A549 (cell line): ENCODE measurements around the gene ABI3BP. TPM values are rescaled to one million over a fixed set of nuclear protein-coding genes. Genes with fewer than 3 reads are reported as not detected.

Experiments
- ATAC-seq, 2 experiments: fragments of 200-7000 bp in 1 of 2; fragments of >200 bp in 1 of 2; cut with Nextera tagmentation in 1 of 2; cut with Tn5 transposase in 1 of 2; 3 replicates each; pipeline versions ENCODE4 v1.8.0 to v1.9.1; 2018 to 2020; ENCODE audit warnings: mild to moderate bottlenecking in 1 of 2, moderate library complexity in 1 of 2
- CTCF ChIA-PET: fragments of 300-600 bp; sonication (Branson Sonifier 250); formaldehyde crosslinking; extraction: SDS; loops from one replicate; lab custom pipeline; 2021; ENCODE audit warnings: antibody characterized with exemption, inconsistent platforms; lab: Yijun Ruan, JAX
- POLR2A ChIA-PET: fragments of 350-600 bp; formaldehyde crosslinking; extraction: SDS; loops from one replicate; lab custom pipeline; 2021; ENCODE audit warnings: antibody characterized with exemption, inconsistent platforms; lab: Yijun Ruan, JAX
- DNase-seq, 2 experiments: peaks; one replicate each; pipeline versions ENCODE4 v3.0.0 to v3.0.0-alpha.2; 2011 to 2016; ENCODE audit warnings: low read depth in 1 of 2, low spot score in 1 of 2
- FAIRE-seq: peaks from 2 replicates; lab custom pipeline; 2011; peaks lifted over from hg19 to GRCh38; lab: Jason Lieb, UNC
- H3K27ac ChIP-seq, 2 experiments: fragments of >200 bp; sonication (Bioruptor Twin); formaldehyde crosslinking; 3 replicates each; pipeline ENCODE4 v1.5.1; 2016 to 2017
- H3K4me1 ChIP-seq: fragments of >200 bp; sonication (Bioruptor Twin); formaldehyde crosslinking; 3 replicates; pipeline ENCODE4 v1.6.1; 2016
- H3K4me2 ChIP-seq: fragments of >200 bp; sonication (Bioruptor Twin); formaldehyde crosslinking; 3 replicates; pipeline ENCODE4 v1.6.1; 2016
- H3K4me3 ChIP-seq: fragments of >200 bp; sonication (Bioruptor Twin); formaldehyde crosslinking; 3 replicates; pipeline ENCODE4 v1.5.1; 2016
- H3K9me3 ChIP-seq: fragments of >200 bp; sonication (Bioruptor Twin); formaldehyde crosslinking; 3 replicates; pipeline ENCODE4 v1.6.1; 2016
- BHLHE40 ChIP-seq: IDR thresholded peaks from 2 replicates; pipeline ENCODE4 v1.6.1; 2012; ENCODE audit warnings: low read depth, low read length, inconsistent platforms
- CHD2 ChIP-seq: fragments of 150-350 bp; IDR thresholded peaks from 2 replicates; pipeline ENCODE4 v1.6.1; 2014; ENCODE audit warnings: low read length; ENCODE audit not compliant: partially characterized antibody
- CHD4 ChIP-seq: fragments of 200-600 bp; sonication (generic); IDR thresholded peaks from 2 replicates; pipeline ENCODE4 v1.6.1; 2016; ENCODE audit warnings: antibody characterized with exemption, mild to moderate bottlenecking, borderline replicate concordance
- EP300 ChIP-seq, 2 experiments: fragments of >200 bp; sonication (Bioruptor Twin); formaldehyde crosslinking; IDR thresholded peaks; 2 replicates in 1 of 2; 3 replicates in 1 of 2; pipeline ENCODE4 v1.6.1; 2016 to 2017
- GATA3 ChIP-seq: IDR thresholded peaks from 2 replicates; pipeline ENCODE4 v1.6.1; 2012; ENCODE audit warnings: borderline replicate concordance
- HEYL ChIP-seq: fragments of 250-450 bp; sonication (Bioruptor Pico); IDR thresholded peaks from 2 replicates; pipeline ENCODE4 v1.8.0; 2021; ENCODE audit warnings: mild to moderate bottlenecking, moderate library complexity
- JUN ChIP-seq, 2 experiments: fragments of >200 bp; sonication (Bioruptor Twin); formaldehyde crosslinking; IDR thresholded peaks; 2 replicates in 1 of 2; 3 replicates in 1 of 2; pipeline ENCODE4 v1.6.1; 2016 to 2017
- NFE2L2 ChIP-seq: fragments of 150-350 bp; conservative IDR thresholded peaks from 2 replicates; pipeline ENCODE4 v1.6.1; 2014; ENCODE audit warnings: low read length
- NR3C1 ChIP-seq: fragments of >200 bp; sonication (Bioruptor Twin); formaldehyde crosslinking; IDR thresholded peaks from 3 replicates; pipeline ENCODE4 v1.6.1; 2017
- PHF8 ChIP-seq: fragments of 200-600 bp; sonication (generic); IDR thresholded peaks from 2 replicates; pipeline ENCODE4 v1.6.1; 2016; ENCODE audit warnings: low read depth, mild to moderate bottlenecking, antibody characterized with exemption, moderate library complexity, borderline replicate concordance
- RCOR1 ChIP-seq: fragments of 150-350 bp; IDR thresholded peaks from 2 replicates; pipeline ENCODE4 v1.6.1; 2014; ENCODE audit warnings: antibody characterized with exemption, low read length, low read depth
- RNF2 ChIP-seq: fragments of 200-600 bp; sonication (generic); IDR thresholded peaks from 2 replicates; pipeline ENCODE4 v1.6.1; 2016; ENCODE audit warnings: low read depth, mild to moderate bottlenecking, antibody characterized with exemption, moderate library complexity, borderline replicate concordance
- SMC3 ChIP-seq: fragments of >200 bp; sonication (Bioruptor Twin); formaldehyde crosslinking; IDR thresholded peaks from 3 replicates; pipeline ENCODE4 v1.6.1; 2018; ENCODE audit warnings: inconsistent platforms
- SREBF2 ChIP-seq: fragments of 450-650 bp; IDR thresholded peaks from 2 replicates; pipeline ENCODE4 v1.6.1; 2014; ENCODE audit warnings: mild to moderate bottlenecking, moderate library complexity
- TFCP2L1 ChIP-seq: fragments of 250-450 bp; sonication (Bioruptor Pico); IDR thresholded peaks from 2 replicates; pipeline ENCODE4 v1.5.0; 2021; ENCODE audit warnings: mild to moderate bottlenecking
- ZC3H11A ChIP-seq: fragments of 450-650 bp; IDR thresholded peaks from 2 replicates; pipeline ENCODE4 v1.6.1; 2014; ENCODE audit warnings: antibody characterized with exemption, mild to moderate bottlenecking
- ZSCAN20 ChIP-seq: fragments of 250-450 bp; sonication (Bioruptor Pico); IDR thresholded peaks from 2 replicates; pipeline ENCODE4 v1.8.0; 2022; ENCODE audit warnings: mild to moderate bottlenecking, moderate library complexity
- WGBS: methylation state at CpG from one replicate; pipeline ENCODE4 v1.1.6; 2017; ENCODE audit errors: missing lambda C conversion rate; 5-methylcytosine and 5-hydroxymethylcytosine counted together
- polyA plus RNA-seq, 4 experiments: library from polyadenylated mRNA; depleted of rRNA in 3 of 4; stranded (reverse); fragments of >200 nt; fragmentation: RNase III in 1 of 4; extraction: RNeasy Plus Mini Kit Qiagen cat#74134 plus additional on column Dnase treatment in 1 of 4; gene quantifications; 2 replicates in 3 of 4; 3 replicates in 1 of 4; pipeline ENCODE4 v1.2.3, GENCODE V29; 2011 to 2017
- TF ChIP-seq, protein P1 (sequence below): fragments of 150-350 bp; IDR thresholded peaks from 2 replicates; pipeline ENCODE4 v1.6.1; 2014; ENCODE audit warnings: low read depth, mild to moderate bottlenecking, low read length
- TF ChIP-seq, protein P2 (sequence below): fragments of >200 bp; sonication (Bioruptor Twin); formaldehyde crosslinking; IDR thresholded peaks from 3 replicates; pipeline ENCODE4 v1.6.1; 2016

ABI3BP gene
- polyA plus RNA-seq, 2 of the 4 experiments (the other 2 are of a cell fraction): 1.3 to 1.8 TPM

DNA sequence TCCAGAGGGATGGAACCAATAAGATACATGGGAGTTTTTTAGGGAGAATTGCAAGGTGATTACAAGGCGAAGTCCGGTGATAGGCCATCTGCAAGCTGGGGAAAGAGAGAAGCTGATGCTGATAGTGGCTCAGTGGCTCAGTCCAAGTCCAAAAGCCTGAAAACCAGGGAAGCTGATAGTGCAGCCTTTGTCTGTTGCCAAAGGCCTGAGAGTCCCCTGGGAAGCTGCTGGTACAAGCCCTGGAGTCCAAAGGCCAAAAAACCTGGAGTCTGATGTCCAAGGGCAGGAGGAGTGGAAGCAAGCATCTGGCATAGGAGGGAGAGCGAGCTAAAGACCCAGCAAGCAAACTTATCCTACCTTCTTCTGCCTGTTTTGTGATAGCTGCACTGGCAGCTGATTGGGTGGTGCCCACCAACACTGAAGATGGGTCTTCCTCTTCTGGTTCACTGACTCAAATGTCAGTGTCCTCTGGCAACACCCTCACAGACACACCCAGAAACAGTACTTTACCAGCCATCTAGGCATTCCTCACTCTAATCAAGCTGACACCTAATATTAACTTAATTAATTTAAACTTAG, 267.2 kb downstream of the ABI3BP start:
- TF ChIP-seq NR3C1 (no peak), PHF8 (no peak), CHD2 (no peak), SMC3 (no peak), RCOR1 (no peak), ZSCAN20 (CRISPR knock-in tag) (no peak), EP300 (IDR thresholded peaks at IDR 0.05) (no peak), NFE2L2 (no peak), TFCP2L1 (CRISPR knock-in tag) (no peak), GATA3 (no peak), CHD4 (no peak), HEYL (CRISPR knock-in tag) (no peak), RNF2 (no peak)
- TF ChIP-seq, protein P1, sequence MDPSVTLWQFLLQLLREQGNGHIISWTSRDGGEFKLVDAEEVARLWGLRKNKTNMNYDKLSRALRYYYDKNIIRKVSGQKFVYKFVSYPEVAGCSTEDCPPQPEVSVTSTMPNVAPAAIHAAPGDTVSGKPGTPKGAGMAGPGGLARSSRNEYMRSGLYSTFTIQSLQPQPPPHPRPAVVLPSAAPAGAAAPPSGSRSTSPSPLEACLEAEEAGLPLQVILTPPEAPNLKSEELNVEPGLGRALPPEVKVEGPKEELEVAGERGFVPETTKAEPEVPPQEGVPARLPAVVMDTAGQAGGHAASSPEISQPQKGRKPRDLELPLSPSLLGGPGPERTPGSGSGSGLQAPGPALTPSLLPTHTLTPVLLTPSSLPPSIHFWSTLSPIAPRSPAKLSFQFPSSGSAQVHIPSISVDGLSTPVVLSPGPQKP: no peak
- TF ChIP-seq, protein P2, sequence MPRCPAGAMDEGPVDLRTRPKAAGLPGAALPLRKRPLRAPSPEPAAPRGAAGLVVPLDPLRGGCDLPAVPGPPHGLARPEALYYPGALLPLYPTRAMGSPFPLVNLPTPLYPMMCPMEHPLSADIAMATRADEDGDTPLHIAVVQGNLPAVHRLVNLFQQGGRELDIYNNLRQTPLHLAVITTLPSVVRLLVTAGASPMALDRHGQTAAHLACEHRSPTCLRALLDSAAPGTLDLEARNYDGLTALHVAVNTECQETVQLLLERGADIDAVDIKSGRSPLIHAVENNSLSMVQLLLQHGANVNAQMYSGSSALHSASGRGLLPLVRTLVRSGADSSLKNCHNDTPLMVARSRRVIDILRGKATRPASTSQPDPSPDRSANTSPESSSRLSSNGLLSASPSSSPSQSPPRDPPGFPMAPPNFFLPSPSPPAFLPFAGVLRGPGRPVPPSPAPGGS: no peak
- DNase-seq (no peak), FAIRE-seq (no peak), ATAC-seq (no peak; a peak in 2 of 6 replicates)
- Histone ChIP-seq H3K4me2 (no peak overlapping the region), H3K4me1 (no peaks in the 10 kb centered on the region; the same call in 2 of the 3 replicates), H3K9me3 (no peaks in the 10 kb centered on the region), H3K4me3 (no peak overlapping the region), H3K27ac (no peak overlapping the region)
- 95% methylated on average over 3 of the region's 3 CpGs for WGBS
- POLR2A ChIA-PET: no interaction called here
- CTCF ChIA-PET: interaction anchor here (0.6 to 3.4 kb wide), 8 partner anchors 8 to 558 kb away, joined by 3 to 12 read pairs (median 4); no protein-coding TSS in a partner anchor

- H3K9me3 ChIP-seq: no peaks in the 10 kb centered on the region
- no peak for ATAC-seq
- H3K27ac ChIP-seq: no peak overlapping the region
- H3K4me1 ChIP-seq: peaks cover 10% of the 10 kb centered on the region; the same call in 1 of the 3 replicates
- no peak for DNase-seq
- FAIRE-seq: no peak
- H3K4me3 ChIP-seq: no peak overlapping the region
- ChIA-PET POLR2A (no interaction called here), CTCF (no interaction called here)
- TF ChIP-seq ZC3H11A: no peak
- no peak for TF ChIP-seq TFCP2L1 (CRISPR knock-in tag)
- TF ChIP-seq BHLHE40: no peak
- 90% methylated on average over 5 of the region's 5 CpGs for WGBS
- no peak overlapping the region for H3K4me2 ChIP-seq
Measured at GRCh38 chr3:100720426-100720825, 272.8 kb downstream of the ABI3BP start.

DNA sequence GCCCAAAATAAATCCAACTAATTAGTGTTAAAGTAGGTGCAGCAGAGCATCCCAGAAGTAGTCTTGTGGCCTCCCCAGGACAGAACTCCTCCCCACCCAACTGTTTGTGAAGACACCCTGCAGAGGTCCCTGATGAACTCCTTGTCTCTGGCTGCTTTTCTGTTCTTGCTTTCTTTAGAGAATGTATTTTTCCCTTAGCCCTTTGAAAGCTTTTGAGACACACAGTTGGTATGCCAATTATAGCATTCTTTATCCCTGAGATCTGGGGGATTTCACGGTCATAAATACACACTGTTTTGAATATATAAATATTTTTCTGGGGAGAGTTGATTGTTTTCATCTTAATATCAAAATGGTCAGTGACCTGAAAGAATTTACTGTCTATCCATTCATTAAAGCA, 274.1 kb downstream of the ABI3BP start:
- Histone ChIP-seq H3K4me2 (no peak overlapping the region), H3K9me3 (no peaks in the 10 kb centered on the region), H3K27ac (no peak overlapping the region), H3K4me1 (peaks cover 10% of the 10 kb centered on the region; the same call in 1 of the 3 replicates), H3K4me3 (no peak overlapping the region)
- 77% methylated on average over 1 of the region's 1 CpG for WGBS
- no peak for DNase-seq
- no peak for ATAC-seq
- TF ChIP-seq, protein P1: no peak
- no peak for TF ChIP-seq SREBF2
- TF ChIP-seq JUN (IDR thresholded peaks at IDR 0.05): no peak
- ChIA-PET CTCF (no interaction called here), POLR2A (interaction anchor here (1.2 kb wide), 1 partner anchor 9 kb away, joined by 4 read pairs; no protein-coding TSS in a partner anchor)
- no peak for FAIRE-seq
